ENCODE data around the gene STX12. TPM values are rescaled to one million over a fixed set of nuclear protein-coding genes. Genes with fewer than 3 reads are reported as not detected.
"Not testable (repeated sequence)": the region's sequence is repeated elsewhere in the genome, so short reads cannot be mapped to it uniquely, and the experiment has no call there.

Gene STX12
- total RNA-seq, 2 donors from 2014 or later: 64.0 to 68.8 TPM

GRCh38 chr1:27858072-27858948 lies 85.3 kb downstream of the STX12 start:
- ATAC-seq (peak; percentile 97), DNase-seq (peak; percentile 74 to 90)
- intact Hi-C loops (cut with DNase I, micrococcal nuclease): loop anchor here in 1 of 2 donors (10.0 kb wide), 1 partner anchor 126 kb away; no protein-coding TSS in a partner anchor

- DNase-seq (no peak), ATAC-seq (no peak)
- intact Hi-C loops (cut with DNase I, micrococcal nuclease): loop anchor here in 1 of 2 donors (10.0 kb wide), 1 partner anchor 126 kb away; no protein-coding TSS in a partner anchor
Measured at GRCh38 chr1:27858949-27859576, 86.0 kb downstream of the STX12 start.

- no peak for DNase-seq
- intact Hi-C loops (cut with DNase I, micrococcal nuclease): loop anchor here in 1 of 2 donors (10.0 kb wide), 1 partner anchor 113 kb away; no protein-coding TSS in a partner anchor
Measured at GRCh38 chr1:27861436-27861835, 88.4 kb downstream of the STX12 start.

GRCh38 chr1:27862004-27862403 lies 89.0 kb downstream of the STX12 start:
- ATAC-seq: no peak
- intact Hi-C loops (cut with DNase I, micrococcal nuclease): loop anchor here in 1 of 2 donors (10.0 kb wide), 1 partner anchor 113 kb away; no protein-coding TSS in a partner anchor
- no peak for DNase-seq

More at GRCh38 chr1:27861436-27861835, 88.4 kb downstream of the STX12 start:
- no peak for ATAC-seq

GRCh38 chr1:27862671-27863537 lies 89.9 kb downstream of the STX12 start:
- ATAC-seq (peak; percentile 53), DNase-seq (peak in 1 of 2 donors; percentile 56)
- intact Hi-C loops (cut with DNase I, micrococcal nuclease): loop anchor here in 1 of 2 donors (10.0 kb wide), 1 partner anchor 112 kb away; no protein-coding TSS in a partner anchor

GRCh38 chr1:27863538-27863915 lies 90.5 kb downstream of the STX12 start:
- ATAC-seq (no peak), DNase-seq (no peak)
- intact Hi-C loops (cut with DNase I, micrococcal nuclease): loop anchor here in 1 of 2 donors (10.0 kb wide), 1 partner anchor 111 kb away; no protein-coding TSS in a partner anchor

GRCh38 chr1:27864264-27864895 lies 91.4 kb downstream of the STX12 start:
- no peak for ATAC-seq
- intact Hi-C loops (cut with DNase I, micrococcal nuclease): loop anchor here in 1 of 2 donors (10.0 kb wide), 1 partner anchor 110 kb away; no protein-coding TSS in a partner anchor
- no peak for DNase-seq

GRCh38 chr1:27865821-27866220 lies 92.8 kb downstream of the STX12 start:
- ATAC-seq (no peak), DNase-seq (no peak)
- intact Hi-C loops (cut with DNase I, micrococcal nuclease): loop anchor here in 1 of 2 donors (10.0 kb wide), 1 partner anchor 109 kb away; no protein-coding TSS in a partner anchor

- intact Hi-C loops (cut with DNase I, micrococcal nuclease): loop anchor here in 1 of 2 donors (10.0 kb wide), 1 partner anchor 106 kb away; no protein-coding TSS in a partner anchor
- ATAC-seq (no peak), DNase-seq (no peak)
Measured at GRCh38 chr1:27868556-27868931, 95.5 kb downstream of the STX12 start.

GRCh38 chr1:27868932-27869718 lies 96.1 kb downstream of the STX12 start:
- DNase-seq (peak in 1 of 2 donors; percentile 49), ATAC-seq (peak; percentile 25)
- intact Hi-C loops (cut with DNase I, micrococcal nuclease): loop anchor here in 1 of 2 donors (10.0 kb wide), 1 partner anchor 106 kb away; no protein-coding TSS in a partner anchor

- intact Hi-C loops (cut with DNase I, micrococcal nuclease): loop anchor here in 1 of 2 donors (10.0 kb wide), 1 partner anchor 105 kb away; no protein-coding TSS in a partner anchor
- no peak for DNase-seq
- ATAC-seq: no peak
Measured at GRCh38 chr1:27869719-27870085, 96.7 kb downstream of the STX12 start.

GRCh38 chr1:27871076-27871475 lies 98.1 kb downstream of the STX12 start:
- ATAC-seq; intact Hi-C loops (cut with DNase I, micrococcal nuclease); DNase-seq: not testable (repeated sequence)

- peak; percentile 57 to 82 for DNase-seq
- ATAC-seq: peak; percentile 84
- intact Hi-C loops (cut with DNase I, micrococcal nuclease): no loop called here
Measured at GRCh38 chr1:27872059-27872801, 99.2 kb downstream of the STX12 start, which contains the start of gene THEMIS2. Gene THEMIS2 (plus strand): TSS chr1:27872544. CDS start chr1:27872572, 28 bp downstream.

- intact Hi-C loops (cut with DNase I, micrococcal nuclease): no loop called here
- DNase-seq (no peak), ATAC-seq (peak; percentile 47)
Measured at GRCh38 chr1:27872802-27873551, 100.0 kb downstream of the STX12 start.

- intact Hi-C loops (cut with DNase I, micrococcal nuclease): no loop called here
- ATAC-seq (no peak), DNase-seq (no peak)
Measured at GRCh38 chr1:27873671-27874384, 100.8 kb downstream of the STX12 start.

All from left colon (tissue), 2 donors.